IMR-90 (cell line): ENCODE measurements around the gene CTSO. TPM values are rescaled to one million over a fixed set of nuclear protein-coding genes. Genes with fewer than 3 reads are reported as not detected.

Experiments used
- ATAC-seq: fragments of 200-7000 bp; cut with Tn5 transposase; 2 replicates; pipeline ENCODE4 v1.9.1; 2020; ENCODE audit warnings: low read depth, mild to moderate bottlenecking, moderate library complexity
- BruUV-seq: library from RNA; stranded (reverse); fragments of 400-500 nt; replicated peaks from 2 replicates; lab custom pipeline; 2021; lab: Mats Ljungman, UMichigan
- CTCF ChIA-PET: fragments of 300-600 bp; formaldehyde crosslinking; extraction: SDS; loops from one replicate; lab custom pipeline; 2021; ENCODE audit warnings: antibody characterized with exemption; lab: Yijun Ruan, JAX
- POLR2A ChIA-PET: fragments of 300-600 bp; sonication (Branson Sonifier 250); formaldehyde crosslinking; loops from one replicate; lab custom pipeline; 2022; ENCODE audit warnings: antibody characterized with exemption; ENCODE audit not compliant: unreplicated experiment; lab: Charles Lee
- DNase-seq: peaks from one replicate; pipeline ENCODE4 v3.0.0; 2013
- H2AFZ ChIP-seq: replicated peaks from 2 replicates; pipeline ENCODE3; 2013; ENCODE audit warnings: low read length, mild to moderate bottlenecking; ENCODE audit not compliant: poor library complexity
- H2AK5ac ChIP-seq: 2 replicates; pipeline ENCODE4 v1.6.1; 2013; ENCODE audit warnings: low read depth, low read length, inconsistent platforms
- H2AK9ac ChIP-seq: replicated peaks from 2 replicates; pipeline ENCODE3; 2013; ENCODE audit warnings: mild to moderate bottlenecking, low read depth, low read length, moderate library complexity; ENCODE audit not compliant: poor library complexity
- H2BK120ac ChIP-seq: 2 replicates; pipeline ENCODE4 v1.6.1; 2013; ENCODE audit warnings: low read depth, low read length, inconsistent platforms
- H2BK15ac ChIP-seq: 3 replicates; pipeline ENCODE4 v1.6.1; 2013; ENCODE audit warnings: low read depth, low read length, inconsistent platforms
- H2BK20ac ChIP-seq: 2 replicates; pipeline ENCODE4 v1.6.1; 2013; ENCODE audit warnings: low read depth, mild to moderate bottlenecking, inconsistent platforms, low read length, moderate library complexity
- H2BK5ac ChIP-seq: 2 replicates; pipeline ENCODE4 v1.6.1; 2013; ENCODE audit warnings: mild to moderate bottlenecking, low read depth, low read length, inconsistent platforms; ENCODE audit not compliant: poor library complexity, severe bottlenecking
- H3K14ac ChIP-seq: replicated peaks from 2 replicates; pipeline ENCODE4 v1.6.1; 2013; ENCODE audit warnings: low read depth, low read length, inconsistent platforms
- H3K18ac ChIP-seq: 2 replicates; pipeline ENCODE4 v1.6.1; 2013; ENCODE audit warnings: low read depth, low read length, control low read depth
- H3K23ac ChIP-seq: 2 replicates; pipeline ENCODE4 v1.6.1; 2013; ENCODE audit warnings: low read depth, low read length, inconsistent platforms
- H3K27ac ChIP-seq: 2 replicates; pipeline ENCODE4 v1.5.1; 2013; ENCODE audit warnings: mild to moderate bottlenecking, control low read depth, low read length; ENCODE audit not compliant: insufficient read depth
- H3K27me3 ChIP-seq: 2 replicates; pipeline ENCODE4 v1.6.1; 2013; ENCODE audit warnings: low read length; ENCODE audit not compliant: control insufficient read depth, insufficient read depth
- H3K36me3 ChIP-seq: 2 replicates; pipeline ENCODE4 v1.6.1; 2013; ENCODE audit warnings: low read length, mixed read lengths; ENCODE audit not compliant: control insufficient read depth, insufficient read depth
- H3K4ac ChIP-seq: 2 replicates; pipeline ENCODE4 v1.6.1; 2013; ENCODE audit warnings: low read depth, low read length, inconsistent platforms
- H3K4me1 ChIP-seq: 2 replicates; pipeline ENCODE4 v1.6.1; 2013; ENCODE audit warnings: low read length, mixed read lengths; ENCODE audit not compliant: control insufficient read depth, insufficient read depth
- H3K4me2 ChIP-seq: 2 replicates; pipeline ENCODE4 v1.6.1; 2013; ENCODE audit warnings: low read depth, mild to moderate bottlenecking, control low read depth, low read length, moderate library complexity
- H3K4me3 ChIP-seq: 2 replicates; pipeline ENCODE4 v1.5.1; 2013; ENCODE audit warnings: low read depth, mild to moderate bottlenecking, control low read depth, low read length, moderate library complexity; ENCODE audit not compliant: insufficient read depth
- H3K56ac ChIP-seq: 2 replicates; pipeline ENCODE4 v1.6.1; 2013; ENCODE audit warnings: low read length, inconsistent platforms; ENCODE audit not compliant: insufficient read depth; ENCODE audit errors: extremely low read depth
- H3K79me1 ChIP-seq, 2 experiments: 2 replicates each; pipeline ENCODE4 v1.6.1; 2013; ENCODE audit warnings: low read length in 2 of 2, inconsistent platforms in 1 of 2, low read depth in 1 of 2
- H3K9ac ChIP-seq: 2 replicates; pipeline ENCODE4 v1.6.1; 2013; ENCODE audit warnings: low read depth, low read length, control low read depth
- H3K9me1 ChIP-seq: 2 replicates; pipeline ENCODE4 v1.6.1; 2013; ENCODE audit warnings: low read length, inconsistent platforms; ENCODE audit not compliant: insufficient read depth
- H3K9me3 ChIP-seq: 2 replicates; pipeline ENCODE4 v1.6.1; 2013; ENCODE audit warnings: low read length; ENCODE audit not compliant: control insufficient read depth, insufficient read depth
- H4K20me1 ChIP-seq: 2 replicates; pipeline ENCODE4 v1.6.1; 2013; ENCODE audit warnings: low read length, inconsistent platforms; ENCODE audit not compliant: insufficient read depth
- H4K5ac ChIP-seq: 2 replicates; pipeline ENCODE4 v1.6.1; 2013; ENCODE audit warnings: mild to moderate bottlenecking, low read depth, low read length, control low read depth
- H4K8ac ChIP-seq, 2 experiments: 2 replicates each; pipeline ENCODE4 v1.6.1; 2013; ENCODE audit warnings: low read depth in 2 of 2, low read length in 2 of 2, control low read depth in 1 of 2, inconsistent platforms in 1 of 2
- H4K91ac ChIP-seq: 2 replicates; pipeline ENCODE4 v1.6.1; 2013; ENCODE audit warnings: low read depth, low read length, inconsistent platforms; ENCODE audit not compliant: insufficient read depth
- WGBS, 2 experiments: methylation state at CpG; one replicate each; pipeline versions ENCODE4 v1.1.5 to v1.1.7; 2013; ENCODE audit warnings: missing lambda C conversion rate in 2 of 2; ENCODE audit not compliant: insufficient read length in 1 of 2; ENCODE audit errors: extremely low coverage in 2 of 2; 5-methylcytosine and 5-hydroxymethylcytosine counted together
- dilution Hi-C: fragments of 300-500 bp; cut with HindIII; formaldehyde crosslinking; loops from one replicate; pipeline ENCODE4 v1.14.3; 2018; ENCODE audit warnings: low sequenced_read_pairs; ENCODE audit not compliant: unreplicated experiment
- in situ Hi-C: fragments of 300-500 bp; cut with MboI; formaldehyde crosslinking; loops from 3 replicates; pipeline ENCODE4 v1.14.3; 2019; ENCODE audit warnings: low sequenced_read_pairs, inconsistent platforms, mixed read lengths
- intact Hi-C: fragments of 100-400 bp; cut with micrococcal nuclease; formaldehyde crosslinking; loops from 2 replicates; pipeline ENCODE4 v1.10.0; 2022
- polyA plus RNA-seq, 3 experiments: library from polyadenylated mRNA; depleted of rRNA; stranded (reverse); fragments of >200 nt; gene quantifications; 2 replicates each; pipeline ENCODE4 v1.2.3, GENCODE V29; 2012; ENCODE audit warnings: low replicate concordance in 1 of 3
- total RNA-seq: library from RNA; depleted of rRNA; stranded (reverse); fragments of >200 nt; gene quantifications from 2 replicates; pipeline ENCODE4 v1.2.3, GENCODE V29; 2012
- TF ChIP-seq, protein P1 (sequence below): fragments of 150-350 bp; IDR thresholded peaks from 2 replicates; pipeline ENCODE4 v1.6.1; 2016; ENCODE audit warnings: low read depth, mild to moderate bottlenecking, low read length, moderate library complexity, borderline replicate concordance

The CTSO gene
- total and polyA plus RNA-seq, 2 of the 4 experiments (the other 2 are of a cell fraction) = 2.9 to 3.9 TPM

GRCh38 chr4:155948541-155948940, 5.1 kb downstream of the CTSO start:
- no peaks in the 10 kb centered on the region for H4K20me1 ChIP-seq
- no peaks in the 10 kb centered on the region for H3K79me1 ChIP-seq
- H4K5ac ChIP-seq = no peak overlapping the region
- H4K91ac ChIP-seq = no peak overlapping the region
- H2AK5ac ChIP-seq = no peak overlapping the region
- H2AK9ac ChIP-seq = no peak overlapping the region
- ChIA-PET POLR2A (no interaction called here), CTCF (interaction anchor here (1.2 kb wide), 1 partner anchor 138 kb away, joined by 3 read pairs; no protein-coding TSS in a partner anchor)
- ATAC-seq (no peak), DNase-seq (peak; percentile 36)
- H2AFZ ChIP-seq = no peak overlapping the region
- dilution Hi-C loops (no loop called here), in situ Hi-C loops (no loop called here), intact Hi-C loops (no loop called here)
- peaks cover 9% of the 10 kb centered on the region for H3K4me1 ChIP-seq
- no peak overlapping the region for H3K4ac ChIP-seq
- no peak overlapping the region for H3K9ac ChIP-seq
- H2BK20ac ChIP-seq = no peak overlapping the region
- no peak overlapping the region for H3K14ac ChIP-seq
- no peak overlapping the region for H3K56ac ChIP-seq
- TF ChIP-seq, protein P1, sequence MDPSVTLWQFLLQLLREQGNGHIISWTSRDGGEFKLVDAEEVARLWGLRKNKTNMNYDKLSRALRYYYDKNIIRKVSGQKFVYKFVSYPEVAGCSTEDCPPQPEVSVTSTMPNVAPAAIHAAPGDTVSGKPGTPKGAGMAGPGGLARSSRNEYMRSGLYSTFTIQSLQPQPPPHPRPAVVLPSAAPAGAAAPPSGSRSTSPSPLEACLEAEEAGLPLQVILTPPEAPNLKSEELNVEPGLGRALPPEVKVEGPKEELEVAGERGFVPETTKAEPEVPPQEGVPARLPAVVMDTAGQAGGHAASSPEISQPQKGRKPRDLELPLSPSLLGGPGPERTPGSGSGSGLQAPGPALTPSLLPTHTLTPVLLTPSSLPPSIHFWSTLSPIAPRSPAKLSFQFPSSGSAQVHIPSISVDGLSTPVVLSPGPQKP = no peak
- H2BK15ac ChIP-seq = no peak overlapping the region
- H2BK5ac ChIP-seq = no peak overlapping the region
- no peak overlapping the region for H3K4me2 ChIP-seq
- no peaks in the 10 kb centered on the region for H3K36me3 ChIP-seq
- no peaks in the 10 kb centered on the region for H3K9me1 ChIP-seq
- BruUV-seq = no TSS peak
- H2BK120ac ChIP-seq = no peak overlapping the region
- peak overlapping the region; percentile 30; the same call in 1 of the 2 replicates for H3K18ac ChIP-seq
- no peak overlapping the region for H3K4me3 ChIP-seq
- H3K27ac ChIP-seq = no peak overlapping the region
- no peaks in the 10 kb centered on the region for H3K9me3 ChIP-seq
- no peak overlapping the region for H3K23ac ChIP-seq
- no peak overlapping the region for H4K8ac ChIP-seq
- WGBS, 2 experiments = no CpG with 5 or more reads among the region's 1 CpG
- no peaks in the 10 kb centered on the region for H3K27me3 ChIP-seq
